Effector memory CD4-positive, alpha-beta T cell (primary cell): ENCODE measurements around the gene SP5.
"Not testable (repeated sequence)": the region's sequence is repeated elsewhere in the genome, so short reads cannot be mapped to it uniquely, and the experiment has no call there.

Experiments
- DNase-seq, 3 donors: peaks; one replicate each; pipeline ENCODE4 v3.0.0-alpha.2; 2020
- H3K27ac ChIP-seq: 2 replicates; pipeline ENCODE4 v1.7.0; 2013; ENCODE audit warnings: mild to moderate bottlenecking, low read length, moderate library complexity; ENCODE audit not compliant: insufficient read depth, poor library complexity, severe bottlenecking
- H3K27me3 ChIP-seq: replicated peaks from 2 replicates; pipeline ENCODE4 v1.7.0; 2013; ENCODE audit warnings: mild to moderate bottlenecking, low read length; ENCODE audit not compliant: insufficient read depth, control insufficient read depth, poor library complexity, severe bottlenecking
- H3K36me3 ChIP-seq: 2 replicates; pipeline ENCODE4 v1.7.0; 2013; ENCODE audit warnings: mild to moderate bottlenecking, low read length, moderate library complexity; ENCODE audit not compliant: control insufficient read depth, insufficient read depth
- H3K4me1 ChIP-seq: 2 replicates; pipeline ENCODE4 v1.7.0; 2013; ENCODE audit warnings: low read length, mild to moderate bottlenecking; ENCODE audit not compliant: control insufficient read depth, insufficient read depth, poor library complexity, severe bottlenecking
- H3K4me3 ChIP-seq: 2 replicates; pipeline ENCODE4 v1.7.0; 2013; ENCODE audit warnings: low read length, low read depth, mild to moderate bottlenecking; ENCODE audit not compliant: insufficient read depth, poor library complexity, severe bottlenecking
- H3K9me3 ChIP-seq: 2 replicates; pipeline ENCODE4 v1.7.0; 2013; ENCODE audit warnings: mild to moderate bottlenecking, low read length, moderate library complexity; ENCODE audit not compliant: control insufficient read depth

Gene SP5

GRCh38 chr2:170751555-170751954 lies 36.4 kb downstream of the SP5 start:
- H3K27me3 ChIP-seq, H3K4me3 ChIP-seq, H3K9me3 ChIP-seq, H3K27ac ChIP-seq, H3K36me3 ChIP-seq, H3K4me1 ChIP-seq, DNase-seq: not testable (repeated sequence)

DNA sequence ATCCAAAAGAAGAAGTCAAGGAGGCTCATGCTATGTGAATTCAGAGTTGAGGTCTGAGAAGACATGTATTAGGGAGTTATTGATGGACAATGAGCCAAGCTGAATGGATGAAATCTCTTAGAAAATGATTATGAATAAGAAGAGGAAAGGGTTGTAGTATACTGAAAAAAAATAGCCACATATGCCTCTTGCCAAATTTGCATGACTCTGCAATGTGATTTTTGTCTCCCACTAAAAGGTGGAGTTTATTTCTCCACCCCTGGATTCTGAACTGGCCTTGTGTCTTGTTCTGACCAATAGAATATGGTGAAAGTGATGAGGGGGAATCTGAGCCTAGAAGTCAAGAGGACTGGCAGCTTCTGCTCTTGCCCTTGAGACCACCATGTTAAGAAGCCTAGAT lies 46.4 kb downstream of the SP5 start:
- H3K4me3 ChIP-seq, result no peak overlapping the region
- no peaks in the 10 kb centered on the region for H3K36me3 ChIP-seq
- no peaks in the 10 kb centered on the region for H3K4me1 ChIP-seq
- no peak overlapping the region for H3K27ac ChIP-seq
- H3K27me3 ChIP-seq, result no peaks in the 10 kb centered on the region
- no peaks in the 10 kb centered on the region for H3K9me3 ChIP-seq
- DNase-seq, result no peak

GRCh38 chr2:170762760-170763159 lies 47.6 kb downstream of the SP5 start:
- Histone ChIP-seq H3K9me3 (no peaks in the 10 kb centered on the region), H3K36me3 (no peaks in the 10 kb centered on the region), H3K4me1 (no peaks in the 10 kb centered on the region), H3K4me3 (no peak overlapping the region), H3K27ac (no peak overlapping the region), H3K27me3 (no peaks in the 10 kb centered on the region)
- no peak for DNase-seq

DNA sequence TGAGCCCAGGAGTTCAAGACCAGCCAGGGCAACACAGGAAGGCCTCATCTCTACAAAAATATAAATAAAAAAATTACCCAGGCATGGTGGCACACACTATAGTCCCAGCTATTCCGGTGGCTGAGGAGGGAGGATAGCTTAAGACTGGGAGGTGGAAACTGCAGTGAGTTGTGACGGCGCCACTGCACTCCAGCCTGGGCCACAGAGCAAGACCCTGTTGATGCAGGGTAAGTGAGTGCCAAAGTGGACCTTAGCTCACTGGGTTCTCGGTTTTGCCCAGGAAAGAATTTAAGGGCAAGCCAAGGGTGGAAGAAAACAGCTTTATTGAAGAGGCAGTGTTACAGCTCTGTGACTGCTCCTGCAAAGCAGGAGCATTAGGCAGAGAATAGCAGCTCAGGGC lies 48.1 kb downstream of the SP5 start:
- H3K27ac ChIP-seq, result no peak overlapping the region
- no peak for DNase-seq
- no peaks in the 10 kb centered on the region for H3K9me3 ChIP-seq
- no peaks in the 10 kb centered on the region for H3K36me3 ChIP-seq
- H3K27me3 ChIP-seq, result no peaks in the 10 kb centered on the region
- H3K4me1 ChIP-seq, result no peaks in the 10 kb centered on the region
- H3K4me3 ChIP-seq, result no peak overlapping the region

- no peak for DNase-seq
- peaks cover under 1% of the 10 kb centered on the region for H3K4me1 ChIP-seq
- H3K4me3 ChIP-seq, result no peak overlapping the region
- H3K27ac ChIP-seq, result no peak overlapping the region
- H3K27me3 ChIP-seq, result no peaks in the 10 kb centered on the region
- H3K9me3 ChIP-seq, result no peaks in the 10 kb centered on the region
- no peaks in the 10 kb centered on the region for H3K36me3 ChIP-seq
Measured at GRCh38 chr2:170764880-170765261, 49.7 kb downstream of the SP5 start.

GRCh38 chr2:170766693-170767092 lies 51.6 kb downstream of the SP5 start:
- no peaks in the 10 kb centered on the region for H3K9me3 ChIP-seq
- H3K4me1 ChIP-seq, result peaks cover 13% of the 10 kb centered on the region
- DNase-seq, result no peak
- H3K4me3 ChIP-seq, result no peak overlapping the region
- no peaks in the 10 kb centered on the region for H3K36me3 ChIP-seq
- no peak overlapping the region for H3K27ac ChIP-seq
- H3K27me3 ChIP-seq, result no peaks in the 10 kb centered on the region
